Activated naive CD4-positive, alpha-beta T cell treated with anti-CD3 and anti-CD28 coated beads, Interleukin-2, amount 50 U/mL, for 24 hours (primary cell): ENCODE results near the gene SEMA4D.
A peak's percentile ranks its signal among the peaks of the same experiment; 100 is the strongest.

Experiments
- H3K27ac Mint-ChIP-seq: one replicate; pipeline ENCODE4 v1.8.0; 2021; ENCODE audit warnings: mild to moderate bottlenecking, mixed read lengths
- H3K27me3 Mint-ChIP-seq: one replicate; pipeline ENCODE4 v1.8.0; 2021; ENCODE audit warnings: mixed read lengths
- H3K36me3 Mint-ChIP-seq: one replicate; pipeline ENCODE4 v1.8.0; 2021; ENCODE audit warnings: mixed read lengths
- H3K4me1 Mint-ChIP-seq: one replicate; pipeline ENCODE4 v1.8.0; 2021; ENCODE audit warnings: mixed read lengths
- H3K4me3 Mint-ChIP-seq: one replicate; pipeline ENCODE4 v1.8.0; 2021; ENCODE audit warnings: mild to moderate bottlenecking, mixed read lengths
- H3K9me3 Mint-ChIP-seq: one replicate; pipeline ENCODE4 v1.8.0; 2021; ENCODE audit warnings: mixed read lengths

SEMA4D gene

GRCh38 chr9:89319015-89319905 is 178.7 kb downstream of the SEMA4D start:
- H3K36me3 Mint-ChIP-seq: peaks cover 35% of the 10 kb centered on the region
- peak overlapping the region; percentile 98 for H3K27ac Mint-ChIP-seq
- no peaks in the 10 kb centered on the region for H3K27me3 Mint-ChIP-seq
- no peaks in the 10 kb centered on the region for H3K9me3 Mint-ChIP-seq
- peaks cover 70% of the 10 kb centered on the region for H3K4me1 Mint-ChIP-seq
- peak overlapping the region; percentile 95 for H3K4me3 Mint-ChIP-seq

- no peaks in the 10 kb centered on the region for H3K27me3 Mint-ChIP-seq
- H3K4me1 Mint-ChIP-seq: peaks cover 69% of the 10 kb centered on the region
- H3K36me3 Mint-ChIP-seq: peaks cover 35% of the 10 kb centered on the region
- H3K9me3 Mint-ChIP-seq: no peaks in the 10 kb centered on the region
- H3K4me3 Mint-ChIP-seq: peak within 1 kb of the TSS; percentile 95
- H3K27ac Mint-ChIP-seq: peak within 1 kb of the TSS; percentile 99
These were observed 179.5 kb downstream of the SEMA4D start, which contains the start of gene SECISBP2 for GRCh38 chr9:89318123-89319014. Gene SECISBP2, plus strand, starts transcription at chr9:89318500. Its CDS starts 77 bp downstream, at chr9:89318577.

GRCh38 chr9:89317282-89317681 is 180.6 kb downstream of the SEMA4D start:
- H3K27me3 Mint-ChIP-seq: no peaks in the 10 kb centered on the region
- peak overlapping the region; percentile 95 for H3K4me3 Mint-ChIP-seq
- H3K4me1 Mint-ChIP-seq: peaks cover 65% of the 10 kb centered on the region
- no peaks in the 10 kb centered on the region for H3K9me3 Mint-ChIP-seq
- peak overlapping the region; percentile 99 for H3K27ac Mint-ChIP-seq
- H3K36me3 Mint-ChIP-seq: peaks cover 28% of the 10 kb centered on the region

- Mint-ChIP-seq H3K9me3 (no peaks in the 10 kb centered on the region), H3K27me3 (no peaks in the 10 kb centered on the region), H3K36me3 (peaks cover 18% of the 10 kb centered on the region), H3K4me3 (no peak overlapping the region), H3K27ac (no peak overlapping the region), H3K4me1 (peaks cover 48% of the 10 kb centered on the region)
These were observed 182.4 kb downstream of the SEMA4D start for GRCh38 chr9:89315482-89315881.

GRCh38 chr9:89314955-89315354 is 183.0 kb downstream of the SEMA4D start:
- H3K4me1 Mint-ChIP-seq: peaks cover 45% of the 10 kb centered on the region

GRCh38 chr9:89313842-89314241 is 184.1 kb downstream of the SEMA4D start:
- H3K27me3 Mint-ChIP-seq: no peaks in the 10 kb centered on the region
- no peaks in the 10 kb centered on the region for H3K9me3 Mint-ChIP-seq
- H3K27ac Mint-ChIP-seq: no peak overlapping the region
- no peak overlapping the region for H3K4me3 Mint-ChIP-seq
- peaks cover 37% of the 10 kb centered on the region for H3K4me1 Mint-ChIP-seq
- peaks cover 16% of the 10 kb centered on the region for H3K36me3 Mint-ChIP-seq

More at GRCh38 chr9:89314955-89315354, 183.0 kb downstream of the SEMA4D start:
- Mint-ChIP-seq H3K9me3 (no peaks in the 10 kb centered on the region), H3K36me3 (peaks cover 18% of the 10 kb centered on the region), H3K27ac (no peak overlapping the region), H3K4me3 (no peak overlapping the region), H3K27me3 (no peaks in the 10 kb centered on the region)

GRCh38 chr9:89312222-89312571 is 185.7 kb downstream of the SEMA4D start:
- peaks cover 9% of the 10 kb centered on the region for H3K36me3 Mint-ChIP-seq
- H3K27me3 Mint-ChIP-seq: no peaks in the 10 kb centered on the region
- no peaks in the 10 kb centered on the region for H3K9me3 Mint-ChIP-seq
- peaks cover 32% of the 10 kb centered on the region for H3K4me1 Mint-ChIP-seq
- H3K4me3 Mint-ChIP-seq: peak overlapping the region; percentile 85
- H3K27ac Mint-ChIP-seq: peak overlapping the region; percentile 23

- Mint-ChIP-seq H3K27ac (peak overlapping the region; percentile 97), H3K9me3 (no peaks in the 10 kb centered on the region), H3K4me3 (peak overlapping the region; percentile 90), H3K27me3 (no peaks in the 10 kb centered on the region), H3K36me3 (peaks cover 4% of the 10 kb centered on the region), H3K4me1 (peaks cover 30% of the 10 kb centered on the region)
These were observed 186.3 kb downstream of the SEMA4D start for GRCh38 chr9:89311346-89312221.
